ENCODE measurements around the gene SLC43A2. TPM values are rescaled to one million over a fixed set of nuclear protein-coding genes. Genes with fewer than 3 reads are reported as not detected.

SLC43A2 gene
- total and polyA plus RNA-seq, 2 of the 13 experiments (the other 11 are each of a cell fraction or from before 2014, with no cell fraction given), result 7.3 to 20.0 TPM

DNA sequence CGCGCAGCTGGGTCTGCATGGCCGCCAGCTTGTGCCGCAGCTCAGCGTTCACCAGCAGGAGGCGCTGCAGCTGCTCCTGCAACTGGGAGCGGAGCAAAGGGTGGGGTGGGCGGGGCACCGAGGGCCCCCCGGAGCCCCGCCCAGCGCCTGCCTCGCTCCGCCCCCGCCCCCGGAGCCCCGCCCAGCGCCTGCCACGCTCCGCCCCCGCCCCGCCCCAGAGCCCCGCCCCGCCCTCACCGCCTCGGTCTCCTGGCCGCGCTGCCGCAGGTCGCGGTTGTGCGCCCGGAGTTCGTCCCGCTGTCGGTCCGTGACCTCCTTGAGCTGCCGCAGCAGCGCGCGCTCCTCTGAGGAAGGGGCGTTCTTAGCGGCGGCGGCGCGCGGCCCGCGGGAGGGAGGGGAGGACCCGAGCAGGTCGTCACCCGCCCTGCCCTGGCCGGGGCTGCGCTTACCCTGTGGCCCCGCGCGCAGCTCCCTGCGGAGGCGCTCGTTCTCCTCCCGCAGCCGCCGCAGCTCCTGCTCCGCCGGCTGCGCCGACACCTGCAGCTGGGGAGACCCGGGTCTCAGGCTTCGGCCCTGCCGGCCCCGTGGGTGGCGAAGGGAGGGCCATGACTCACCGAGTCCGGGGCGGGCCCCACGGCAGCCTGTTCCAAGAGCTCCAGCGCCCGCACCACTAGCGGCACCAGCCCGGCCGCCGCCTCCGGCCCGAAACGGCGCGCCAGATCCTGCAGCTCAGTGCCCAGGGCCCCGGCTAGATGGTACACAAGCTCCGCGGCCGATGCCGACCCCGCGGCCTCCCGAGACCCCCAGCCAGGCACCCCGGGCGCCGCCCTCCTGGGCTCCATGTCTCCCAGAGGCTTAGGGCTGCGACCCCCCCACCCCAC, 20.6 kb upstream of the SLC43A2 start (continued):
- TF ChIP-seq ZFX (CRISPR knock-in tag; IDR thresholded peaks at IDR 0.05; ENCODE audit: low read depth) (no peak; the same call in none of the 2 replicates), ZZZ3 (CRISPR knock-in tag; IDR thresholded peaks at IDR 0.05; ENCODE audit: borderline replicate concordance) (no peak), GABPA (IDR thresholded peaks at IDR 0.05; ENCODE audit: low read depth, low read length) (no peak), GABPA (CRISPR knock-in tag; IDR thresholded peaks at IDR 0.05; ENCODE audit: low read depth) (no peak), PRMT3 (CRISPR knock-in tag; IDR thresholded peaks at IDR 0.05; ENCODE audit: borderline replicate concordance, low read depth) (no peak), TSC22D2 (CRISPR knock-in tag; IDR thresholded peaks at IDR 0.05; ENCODE audit: borderline replicate concordance) (no peak), MYNN (CRISPR knock-in tag; IDR thresholded peaks at IDR 0.05; ENCODE audit: low read depth) (no peak; the same call in 1 of the 2 replicates), MAFG (CRISPR knock-in tag; IDR thresholded peaks at IDR 0.05) (no peak), ZNF224 (CRISPR knock-in tag; IDR thresholded peaks at IDR 0.05) (no peak), ZNF550 (CRISPR knock-in tag; IDR thresholded peaks at IDR 0.05; ENCODE audit: borderline replicate concordance) (no peak), POLR2AphosphoS2 (IDR thresholded peaks at IDR 0.05; ENCODE audit: low read depth, low read length) (no peak), ZNF709 (CRISPR knock-in tag; IDR thresholded peaks at IDR 0.05) (peak; percentile 41), HMG20A (CRISPR knock-in tag; IDR thresholded peaks at IDR 0.05; ENCODE audit: borderline replicate concordance) (no peak), SRF (IDR thresholded peaks at IDR 0.05; ENCODE audit: low read depth, low read length) (no peak), ZNF317 (CRISPR knock-in tag; IDR thresholded peaks at IDR 0.05) (no peak), SMC3 (IDR thresholded peaks at IDR 0.05; ENCODE audit: low read length) (no peak), ZNF598 (CRISPR knock-in tag; IDR thresholded peaks at IDR 0.05; ENCODE audit: borderline replicate concordance) (peak; percentile 50; the same call in 1 of the 2 replicates), PHF5A (CRISPR knock-in tag; IDR thresholded peaks at IDR 0.05; ENCODE audit: low read depth, unreplicated experiment) (peak; percentile 23), ZNF34 (CRISPR knock-in tag; IDR thresholded peaks at IDR 0.05; ENCODE audit: borderline replicate concordance) (0 out of 2 replicates have a peak, but pooled peaks have one; percentile 74), KDM1A (CRISPR knock-in tag; IDR thresholded peaks at IDR 0.05) (peak; percentile 27; the same call in 1 of the 2 replicates), ZNF720 (CRISPR knock-in tag; IDR thresholded peaks at IDR 0.05) (no peak), FOSL1 (CRISPR knock-in tag; IDR thresholded peaks at IDR 0.05; ENCODE audit: borderline replicate concordance) (peak; percentile 38; the same call in 1 of the 2 replicates)
- TF ChIP-seq, protein P1, sequence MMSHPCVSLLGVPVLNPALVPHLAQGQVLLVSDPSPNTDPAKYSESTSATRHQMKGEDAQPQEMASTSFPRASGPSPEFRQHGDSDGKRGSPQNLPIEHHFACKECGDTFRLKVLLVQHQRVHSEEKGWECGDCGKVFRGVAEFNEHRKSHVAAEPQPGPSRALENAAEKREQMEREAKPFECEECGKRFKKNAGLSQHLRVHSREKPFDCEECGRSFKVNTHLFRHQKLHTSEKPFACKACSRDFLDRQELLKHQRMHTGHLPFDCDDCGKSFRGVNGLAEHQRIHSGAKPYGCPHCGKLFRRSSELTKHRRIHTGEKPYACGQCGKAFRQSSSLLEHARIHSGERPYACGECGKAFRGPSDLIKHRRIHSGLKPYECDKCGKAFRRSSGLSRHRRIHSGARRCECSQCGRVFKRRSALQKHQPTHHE (CRISPR knock-in tag; IDR thresholded peaks at IDR 0.05; ENCODE audit: borderline replicate concordance), result no peak
- TF ChIP-seq, protein P2, sequence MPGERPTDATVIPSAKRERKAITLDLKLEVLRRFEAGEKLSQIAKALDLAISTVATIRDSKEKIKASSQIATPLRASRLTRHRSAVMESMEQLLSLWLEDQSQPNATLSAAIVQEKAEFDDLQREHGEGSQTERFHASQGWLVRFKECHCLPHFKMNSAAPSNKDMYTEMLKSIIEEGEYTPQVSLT (CRISPR knock-in tag; IDR thresholded peaks at IDR 0.05; ENCODE audit: borderline replicate concordance, low read depth), result no peak
- TF ChIP-seq, protein P3, sequence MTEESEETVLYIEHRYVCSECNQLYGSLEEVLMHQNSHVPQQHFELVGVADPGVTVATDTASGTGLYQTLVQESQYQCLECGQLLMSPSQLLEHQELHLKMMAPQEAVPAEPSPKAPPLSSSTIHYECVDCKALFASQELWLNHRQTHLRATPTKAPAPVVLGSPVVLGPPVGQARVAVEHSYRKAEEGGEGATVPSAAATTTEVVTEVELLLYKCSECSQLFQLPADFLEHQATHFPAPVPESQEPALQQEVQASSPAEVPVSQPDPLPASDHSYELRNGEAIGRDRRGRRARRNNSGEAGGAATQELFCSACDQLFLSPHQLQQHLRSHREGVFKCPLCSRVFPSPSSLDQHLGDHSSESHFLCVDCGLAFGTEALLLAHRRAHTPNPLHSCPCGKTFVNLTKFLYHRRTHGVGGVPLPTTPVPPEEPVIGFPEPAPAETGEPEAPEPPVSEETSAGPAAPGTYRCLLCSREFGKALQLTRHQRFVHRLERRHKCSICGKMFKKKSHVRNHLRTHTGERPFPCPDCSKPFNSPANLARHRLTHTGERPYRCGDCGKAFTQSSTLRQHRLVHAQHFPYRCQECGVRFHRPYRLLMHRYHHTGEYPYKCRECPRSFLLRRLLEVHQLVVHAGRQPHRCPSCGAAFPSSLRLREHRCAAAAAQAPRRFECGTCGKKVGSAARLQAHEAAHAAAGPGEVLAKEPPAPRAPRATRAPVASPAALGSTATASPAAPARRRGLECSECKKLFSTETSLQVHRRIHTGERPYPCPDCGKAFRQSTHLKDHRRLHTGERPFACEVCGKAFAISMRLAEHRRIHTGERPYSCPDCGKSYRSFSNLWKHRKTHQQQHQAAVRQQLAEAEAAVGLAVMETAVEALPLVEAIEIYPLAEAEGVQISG (CRISPR knock-in tag; IDR thresholded peaks at IDR 0.05), result peak; percentile 64; the same call in 1 of the 2 replicates
- TF ChIP-seq, protein P4, sequence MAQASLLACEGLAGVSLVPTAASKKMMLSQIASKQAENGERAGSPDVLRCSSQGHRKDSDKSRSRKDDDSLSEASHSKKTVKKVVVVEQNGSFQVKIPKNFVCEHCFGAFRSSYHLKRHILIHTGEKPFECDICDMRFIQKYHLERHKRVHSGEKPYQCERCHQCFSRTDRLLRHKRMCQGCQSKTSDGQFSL (CRISPR knock-in tag; IDR thresholded peaks at IDR 0.05), result peak; percentile 1; the same call in 1 of the 2 replicates

Measured in HepG2 (cell line).